Stimulated activated naive CD4-positive, alpha-beta T cell treated with Interleukin-2 at 50 U/mL for 16 hours (primary cell): Measurements from ENCODE around the gene LFNG.

ENCODE experiments used
- DNase-seq: peaks from one replicate; lab custom pipeline; 2025; lab: John Stamatoyannopoulos, UW

The LFNG gene

DNA sequence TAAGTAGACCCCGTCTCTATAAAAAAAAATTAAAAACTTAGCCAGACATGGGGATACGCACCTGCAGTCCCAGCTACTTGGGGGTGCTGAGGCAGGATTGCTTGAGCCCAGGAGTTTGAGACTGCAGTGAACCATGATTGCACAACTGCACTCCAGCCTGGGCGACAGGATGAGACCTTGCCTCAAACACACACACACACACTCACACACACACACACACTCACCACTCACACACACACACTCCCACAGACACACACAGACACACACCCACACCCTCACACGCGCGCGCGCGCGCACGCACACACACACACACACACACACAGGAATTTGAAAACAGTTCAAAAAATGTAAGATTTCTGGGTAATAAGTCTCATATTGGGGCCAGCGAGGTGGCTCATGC, 34.7 kb upstream of the LFNG start:
- no peak for DNase-seq

DNA sequence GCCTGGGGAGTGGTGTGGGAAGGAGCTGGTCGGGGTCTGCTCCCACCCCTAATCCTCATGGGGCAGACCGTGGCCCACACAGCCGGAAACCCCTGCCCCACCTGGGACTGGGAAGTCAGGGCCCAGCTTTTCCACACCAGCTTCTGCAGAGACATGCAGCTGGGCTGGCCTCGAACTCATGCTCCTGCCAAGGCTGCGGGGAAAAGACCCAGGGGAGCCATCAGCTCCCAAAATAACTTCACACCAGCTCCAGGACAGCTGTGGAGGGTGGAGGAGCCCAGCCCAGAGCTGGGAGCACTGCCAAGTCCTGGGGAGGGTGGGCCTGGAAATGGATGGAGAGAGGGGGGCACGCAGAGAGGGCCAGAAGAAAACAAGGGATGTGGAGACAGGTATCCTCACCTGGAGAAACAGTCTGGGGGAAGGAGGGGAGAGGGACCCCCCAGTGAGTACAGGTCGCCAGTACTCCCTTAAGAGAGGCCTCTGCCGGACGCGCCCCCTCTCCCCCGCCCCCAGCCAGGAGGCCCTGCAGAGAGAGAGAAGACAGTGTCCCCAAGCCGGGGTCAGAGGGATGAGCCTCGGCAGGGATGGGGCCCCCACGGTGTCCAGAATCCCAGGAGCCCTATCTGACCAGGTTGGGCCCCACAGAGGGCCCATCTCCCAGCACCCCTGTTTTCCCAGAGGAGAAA, 31.8 kb upstream of the LFNG start:
- DNase-seq: no peak

DNA sequence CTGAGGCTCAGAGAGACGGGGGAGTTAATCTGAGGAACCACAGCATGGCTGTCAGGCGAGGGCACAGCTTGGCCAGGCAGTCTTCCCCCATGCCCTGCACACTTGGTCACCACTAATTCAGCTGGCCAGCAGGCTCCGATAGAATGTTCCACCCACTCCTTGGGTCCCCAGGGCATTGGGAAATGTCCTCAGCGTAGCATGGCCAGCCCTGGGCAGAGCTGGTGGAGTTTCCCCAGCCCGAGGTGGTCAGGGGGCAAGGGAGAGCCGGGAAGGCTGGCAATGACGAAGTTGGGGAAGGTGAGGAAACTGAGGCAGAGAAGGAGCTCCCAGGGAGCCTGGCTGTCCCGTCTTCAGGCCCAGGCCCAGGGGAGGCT, 31.3 kb upstream of the LFNG start:
- DNase-seq: no peak

DNA sequence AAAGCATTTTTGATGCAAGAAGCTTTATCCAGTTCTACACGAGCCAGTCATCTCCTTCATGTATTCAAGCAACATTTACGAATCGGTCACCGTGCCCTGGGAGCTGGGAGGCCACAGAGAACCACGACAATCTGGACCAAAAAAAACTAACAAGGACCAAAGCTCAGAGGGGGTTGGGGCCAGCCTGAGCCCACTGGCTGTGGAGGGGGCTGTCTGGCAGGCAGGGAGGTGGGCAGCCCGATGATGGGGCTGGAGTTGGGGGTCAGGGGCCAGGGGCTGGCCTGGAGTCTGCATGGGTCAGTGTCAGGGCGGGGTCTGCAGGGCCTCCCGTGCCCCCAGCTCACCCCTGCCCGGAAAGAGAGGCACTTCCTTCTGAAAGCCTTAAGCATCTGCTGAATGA, 30.9 kb upstream of the LFNG start:
- DNase-seq: no peak

DNA sequence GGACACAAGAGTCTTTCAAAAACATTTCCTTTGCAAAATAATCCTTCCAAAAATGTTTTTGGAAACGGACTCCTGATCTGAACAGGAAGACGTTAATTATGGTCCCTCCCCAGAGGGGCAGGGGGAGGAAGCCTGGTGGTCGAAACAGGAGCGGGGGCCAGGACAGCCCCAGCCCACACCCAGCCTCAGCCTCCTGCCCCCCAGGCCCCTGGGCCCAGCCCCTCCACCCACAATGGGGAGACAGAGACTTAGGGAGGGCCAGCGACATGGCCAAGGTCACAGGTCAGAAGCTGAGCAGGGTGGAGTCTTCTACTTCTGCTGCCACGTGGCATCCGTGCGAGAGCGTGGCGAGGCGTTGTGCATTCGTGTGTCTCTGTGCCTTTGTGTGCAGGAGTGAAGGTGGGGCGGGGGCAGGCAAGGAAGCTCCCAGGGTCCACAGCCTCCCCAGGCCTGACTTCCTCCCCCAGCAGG, 29.4 kb upstream of the LFNG start:
- DNase-seq: no peak

DNA sequence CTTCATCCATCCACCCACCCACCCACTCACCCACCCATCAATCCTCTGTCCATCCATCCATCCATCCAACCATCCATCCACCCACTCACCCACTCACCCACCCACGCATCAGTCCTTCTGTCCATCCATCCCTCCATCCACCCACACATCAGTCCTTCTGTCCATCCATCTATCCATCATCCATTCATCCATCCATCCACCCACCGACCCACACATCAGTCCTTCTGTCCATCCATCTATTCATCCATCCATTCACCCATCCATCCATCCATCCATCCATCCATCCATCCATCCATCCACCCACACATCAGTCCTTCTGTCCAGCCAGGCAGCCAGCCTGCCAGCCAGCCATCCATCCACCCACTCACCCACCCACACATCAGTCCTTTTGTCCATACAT, 27.5 kb upstream of the LFNG start:
- no peak for DNase-seq

DNA sequence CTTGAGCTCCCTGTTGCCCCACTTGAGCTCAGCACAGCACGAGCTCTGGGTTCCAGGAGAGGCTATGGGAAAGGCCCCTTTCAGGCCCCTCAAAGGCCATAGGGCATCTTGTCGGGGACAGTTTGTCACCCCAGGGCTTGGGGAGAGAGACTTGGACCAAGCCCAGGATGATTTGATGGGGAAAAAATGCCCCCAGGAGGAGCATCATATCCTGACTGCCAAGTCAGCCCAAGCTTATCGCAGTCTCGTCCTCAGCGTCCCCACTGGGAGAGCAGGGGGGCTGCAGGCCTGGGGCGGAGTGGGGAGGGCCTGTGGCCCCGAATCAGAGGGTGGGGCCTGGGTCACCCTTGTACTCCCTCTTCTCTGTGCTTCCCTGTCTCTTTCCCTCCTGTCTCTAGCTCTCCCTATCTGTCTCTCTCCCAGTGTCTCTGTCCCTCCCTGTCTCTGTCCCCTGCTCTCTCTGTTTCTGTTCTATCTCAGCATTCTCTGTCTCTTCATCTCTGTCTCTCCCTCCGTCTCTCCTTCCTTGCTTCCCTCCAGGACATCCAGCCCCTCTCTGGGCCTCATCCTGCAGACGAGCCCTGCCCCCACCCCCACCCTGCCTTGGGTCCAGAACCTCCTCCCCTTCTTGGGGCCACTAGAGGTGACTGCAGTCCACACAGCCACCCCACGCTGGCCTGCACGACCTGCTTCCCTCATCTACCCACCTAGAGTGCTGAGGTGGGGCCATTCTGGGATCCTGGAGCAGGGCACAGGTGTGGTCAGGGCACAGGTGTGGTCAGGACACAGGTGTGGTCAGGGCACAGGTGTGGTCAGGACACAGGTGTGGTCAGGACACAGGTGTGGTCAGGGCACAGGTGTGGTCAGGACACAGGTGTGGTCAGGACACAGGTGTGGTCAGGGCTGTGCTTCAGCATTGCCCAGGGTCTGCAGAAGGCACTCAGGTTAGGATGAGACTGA, 26.1 kb upstream of the LFNG start:
- no peak for DNase-seq

DNA sequence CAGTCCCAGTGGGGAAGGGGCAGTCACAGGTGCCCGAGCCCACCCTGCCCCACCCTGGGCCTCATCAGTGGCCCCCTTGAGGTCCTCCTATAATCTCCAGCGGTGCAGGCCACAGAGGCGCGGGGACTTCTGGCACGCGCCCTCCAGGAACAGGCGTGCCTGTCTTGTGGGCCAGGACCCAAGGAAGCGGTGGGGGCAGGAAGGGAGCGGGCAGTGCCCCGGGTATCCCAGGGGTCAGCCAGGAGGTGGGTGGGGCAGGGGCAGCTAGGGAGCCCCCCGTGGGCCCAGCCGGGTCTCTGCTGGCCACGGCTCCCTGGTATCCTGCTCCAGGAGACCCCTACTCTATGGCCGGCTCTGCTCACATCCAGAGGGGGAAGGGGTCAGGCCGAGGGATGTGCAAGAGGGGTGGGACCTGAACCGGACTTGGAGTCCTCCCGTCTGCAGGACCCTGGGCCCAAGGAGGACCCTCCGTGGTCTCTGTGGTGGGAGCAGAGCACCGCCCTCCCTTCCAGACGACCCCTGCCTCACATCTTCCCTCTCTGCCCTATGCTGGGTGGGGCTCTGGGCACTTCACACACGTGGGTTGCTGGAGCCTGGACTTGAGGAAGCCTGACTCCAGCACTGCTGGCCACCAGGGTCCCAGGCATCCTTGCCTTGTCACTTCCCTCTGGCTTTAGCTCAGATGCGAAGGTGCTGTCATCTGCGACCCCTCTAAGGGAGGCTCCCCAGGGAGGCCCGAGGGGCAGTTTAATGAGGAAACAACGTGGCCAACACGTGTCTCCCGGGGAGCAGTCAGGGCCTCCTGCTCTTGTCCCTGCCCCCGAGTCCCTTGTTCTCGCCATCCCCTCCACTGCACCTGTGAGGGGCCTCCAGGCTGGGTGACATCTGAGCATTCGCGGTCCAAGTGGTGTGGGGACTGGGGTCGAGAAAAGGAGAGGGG, 25.1 kb upstream of the LFNG start:
- no peak for DNase-seq

DNA sequence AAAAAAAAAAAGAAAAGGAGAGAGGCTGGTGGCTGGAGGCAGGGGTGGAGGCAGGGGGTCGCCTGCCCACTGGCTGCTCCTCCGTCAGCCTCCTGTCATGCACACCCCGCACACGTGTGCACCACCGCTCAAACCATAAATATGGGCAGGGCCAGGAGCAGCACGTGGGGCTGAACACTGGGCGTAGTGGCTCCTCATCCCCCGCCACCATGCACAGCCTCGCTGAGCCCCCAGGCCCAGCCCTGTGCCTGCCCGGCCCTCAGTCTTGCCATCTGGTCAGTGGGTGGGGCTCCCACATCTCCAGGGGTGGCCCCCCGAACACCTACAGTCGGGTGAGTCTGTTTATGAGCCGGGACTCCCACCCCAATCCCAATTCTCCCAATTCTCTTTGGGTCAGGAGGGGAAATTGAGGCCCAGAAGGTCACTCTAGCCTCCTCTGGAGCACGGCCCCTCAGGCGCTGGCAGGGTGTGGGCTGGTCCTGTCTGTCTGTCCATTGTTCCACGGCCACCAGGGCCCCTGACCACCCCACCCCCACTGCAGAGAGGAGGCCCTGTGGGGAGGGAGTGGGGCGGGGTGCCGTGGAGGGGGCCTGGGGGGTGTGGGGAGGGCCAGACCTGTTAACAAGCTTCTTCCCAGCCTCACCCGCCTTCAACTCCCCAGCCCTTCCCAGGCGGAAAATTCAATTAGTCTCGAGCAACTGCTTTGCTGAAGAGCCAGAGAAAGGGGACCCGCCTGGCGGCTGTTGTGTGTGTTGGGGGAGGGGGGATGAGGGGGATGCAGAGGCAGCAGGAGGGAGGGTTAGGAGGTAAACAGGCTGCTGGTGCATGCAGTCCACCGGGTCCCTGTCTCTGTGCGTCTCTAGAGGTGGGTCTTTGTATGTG, 23.9 kb upstream of the LFNG start:
- no peak for DNase-seq

DNA sequence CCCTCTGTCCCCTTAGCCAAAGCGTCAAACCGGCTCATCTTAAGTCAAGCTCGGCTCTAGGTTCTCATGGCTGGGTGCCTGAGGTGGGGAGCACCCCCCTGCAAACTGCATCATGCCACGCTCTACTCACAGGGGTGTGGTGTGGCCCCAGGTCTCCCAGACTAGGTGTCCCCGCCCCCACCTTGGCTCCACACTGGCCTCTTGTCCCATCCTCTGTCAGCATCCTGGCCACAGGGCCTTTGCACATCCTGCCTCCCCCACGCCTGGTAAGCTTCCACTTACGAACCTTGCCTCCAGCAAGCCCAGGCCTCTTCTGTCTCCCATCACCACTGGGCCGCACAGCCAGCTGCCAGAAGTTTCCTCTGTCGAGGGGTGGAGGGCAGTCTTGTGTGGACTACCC, 23.2 kb upstream of the LFNG start:
- DNase-seq: no peak

DNA sequence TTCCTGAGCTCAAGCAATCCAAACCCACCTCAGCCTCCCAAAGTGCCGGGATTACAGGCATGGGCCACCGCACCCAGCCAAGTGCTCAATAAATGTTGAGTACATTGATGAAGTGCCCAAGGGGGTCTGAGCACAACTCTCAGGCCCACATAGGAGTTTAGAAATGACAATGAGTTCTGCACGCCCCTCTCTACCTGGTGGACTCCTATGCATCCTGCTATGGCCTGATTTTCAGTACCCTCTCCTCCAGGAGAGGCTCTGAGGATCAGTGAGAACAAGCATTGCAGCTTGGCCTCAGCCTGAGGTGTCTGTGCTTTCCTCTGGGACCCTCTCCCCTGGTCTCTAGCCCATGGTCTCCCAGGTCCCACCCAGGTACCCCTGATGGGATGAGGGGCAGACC, 22.5 kb upstream of the LFNG start:
- no peak for DNase-seq

DNA sequence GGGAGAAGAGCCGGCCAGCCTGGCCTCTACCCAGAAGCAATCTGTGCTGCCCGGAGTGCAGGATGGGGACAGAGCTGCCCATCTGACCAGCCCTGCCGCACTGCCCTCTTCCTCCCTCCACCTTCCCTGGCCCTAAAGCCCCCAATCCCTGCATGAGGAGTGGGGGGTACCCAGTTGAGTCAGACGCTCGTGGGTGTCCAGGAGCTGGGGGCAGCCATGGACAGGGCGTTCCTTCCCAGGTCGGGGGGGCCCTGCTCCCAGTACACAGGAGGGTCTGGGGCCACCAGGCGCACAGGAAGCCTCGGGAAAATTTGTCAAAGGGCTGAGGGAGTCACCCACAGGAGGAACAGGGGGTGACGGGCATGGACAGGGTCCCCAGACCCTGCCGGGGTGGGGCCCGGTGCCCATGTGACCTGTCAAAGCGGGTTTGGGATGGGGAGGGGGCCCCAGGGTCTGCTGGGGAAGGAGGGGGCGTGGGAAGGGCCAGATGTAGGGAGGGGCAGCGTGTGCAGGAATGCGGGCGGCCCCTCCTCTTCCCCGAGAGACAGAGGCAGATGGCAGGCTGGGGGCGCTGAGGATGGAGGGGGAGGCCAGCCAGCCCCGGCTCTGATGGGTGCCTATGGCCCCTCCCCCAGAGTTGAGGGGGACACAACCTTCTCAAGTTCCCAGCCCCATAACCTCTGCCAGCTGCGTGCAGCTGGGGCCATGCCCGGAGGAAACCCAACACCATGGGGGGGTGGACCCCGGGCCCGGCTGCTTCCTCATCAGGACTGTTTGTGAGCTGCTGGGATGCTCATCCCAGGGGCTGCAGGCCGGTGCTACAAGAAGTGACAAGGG, 21.9 kb upstream of the LFNG start:
- no peak for DNase-seq

DNA sequence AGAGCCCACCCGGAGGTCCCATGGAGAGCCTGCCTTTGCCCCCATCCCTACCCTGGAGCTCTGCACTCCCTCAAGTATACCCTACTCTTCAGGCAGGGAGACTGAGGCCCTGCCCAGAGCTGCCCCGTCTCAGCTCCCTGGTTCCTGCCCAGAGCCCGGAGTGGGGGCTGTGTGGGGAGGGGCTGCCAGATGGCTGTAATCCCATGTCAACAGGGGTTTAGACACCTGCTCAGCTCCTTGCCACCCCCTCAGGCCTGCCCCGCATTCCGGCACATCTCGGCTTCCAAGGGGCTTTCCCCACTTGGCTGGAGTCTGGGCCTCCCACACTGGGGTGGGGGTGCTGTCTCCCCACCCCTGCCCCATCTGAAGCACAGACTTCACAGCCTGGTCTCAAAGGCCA, 20.9 kb upstream of the LFNG start:
- DNase-seq: no peak

DNA sequence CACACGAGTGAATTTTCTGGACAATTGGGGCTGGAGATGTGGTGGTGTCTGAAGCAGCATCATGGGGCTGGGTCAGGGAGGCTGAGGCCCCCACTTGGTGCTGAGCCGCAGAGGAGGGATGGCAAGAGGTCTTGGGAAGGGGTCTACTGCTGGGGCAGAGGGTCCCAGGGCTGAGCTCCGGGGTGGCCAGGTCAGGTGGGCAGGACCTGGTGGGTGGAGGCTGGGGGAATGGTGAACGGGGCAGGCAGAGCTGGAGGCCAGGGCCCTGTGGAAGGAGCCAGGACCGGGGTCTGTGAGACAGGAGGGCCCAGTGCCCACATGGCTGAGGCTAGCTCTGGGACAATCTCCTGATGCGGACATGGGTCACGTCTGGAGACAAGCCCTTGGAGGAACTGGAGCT, 20.4 kb upstream of the LFNG start:
- DNase-seq: no peak

DNA sequence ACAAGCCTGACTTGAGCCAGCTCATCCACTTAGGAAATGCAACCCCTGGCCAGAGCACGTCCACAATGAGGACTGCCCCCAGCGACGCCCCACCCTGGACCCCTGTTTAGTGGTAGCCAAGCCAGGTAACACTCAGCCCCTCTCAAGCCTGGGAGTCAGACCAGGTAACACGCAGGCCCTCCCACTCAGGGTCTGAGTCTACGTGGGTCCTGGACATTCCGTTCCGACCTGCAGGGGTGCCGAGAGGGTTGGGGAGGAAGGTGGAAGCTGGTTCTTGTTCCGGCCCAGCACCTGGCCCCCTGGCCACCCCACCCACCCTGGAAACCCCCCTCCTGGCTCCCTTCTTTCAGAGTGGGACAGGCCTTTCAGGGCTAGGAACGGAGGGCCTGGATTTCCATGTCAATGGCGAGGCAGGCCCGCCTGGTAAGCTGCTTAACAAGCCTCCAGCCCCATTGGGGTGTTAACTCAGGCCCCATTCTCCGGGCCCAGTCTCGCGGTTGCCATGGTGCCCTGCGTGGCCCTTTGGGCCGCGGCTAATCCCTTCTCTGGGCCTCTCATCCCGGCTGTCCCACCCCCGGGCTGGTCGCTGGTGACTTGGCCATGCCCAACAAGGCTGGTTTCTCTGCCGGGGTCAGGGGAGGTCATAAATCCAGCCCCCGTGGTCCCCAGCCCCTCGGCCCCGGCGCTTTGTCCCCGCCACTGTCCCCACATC, 19.7 kb upstream of the LFNG start:
- DNase-seq: no peak

DNA sequence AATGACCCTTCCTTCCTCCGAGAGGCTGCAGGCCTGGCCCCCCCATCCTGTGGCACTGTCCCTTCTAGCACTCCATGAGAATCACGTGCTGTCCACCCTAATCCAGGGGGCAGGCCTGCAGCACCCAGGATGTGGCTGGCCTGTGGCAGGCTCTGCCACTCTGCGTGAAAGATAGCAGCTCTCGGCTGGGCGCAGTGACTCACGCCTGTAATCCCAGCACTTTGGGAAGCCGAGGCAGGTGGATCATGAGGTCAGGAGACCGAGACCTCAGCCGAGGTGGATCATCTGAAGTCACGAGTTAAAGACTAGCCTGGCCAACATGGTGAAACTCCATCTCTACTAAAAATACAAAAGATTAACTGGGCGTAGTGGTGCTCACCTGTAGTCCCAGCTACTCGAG, 18.9 kb upstream of the LFNG start:
- no peak for DNase-seq

DNA sequence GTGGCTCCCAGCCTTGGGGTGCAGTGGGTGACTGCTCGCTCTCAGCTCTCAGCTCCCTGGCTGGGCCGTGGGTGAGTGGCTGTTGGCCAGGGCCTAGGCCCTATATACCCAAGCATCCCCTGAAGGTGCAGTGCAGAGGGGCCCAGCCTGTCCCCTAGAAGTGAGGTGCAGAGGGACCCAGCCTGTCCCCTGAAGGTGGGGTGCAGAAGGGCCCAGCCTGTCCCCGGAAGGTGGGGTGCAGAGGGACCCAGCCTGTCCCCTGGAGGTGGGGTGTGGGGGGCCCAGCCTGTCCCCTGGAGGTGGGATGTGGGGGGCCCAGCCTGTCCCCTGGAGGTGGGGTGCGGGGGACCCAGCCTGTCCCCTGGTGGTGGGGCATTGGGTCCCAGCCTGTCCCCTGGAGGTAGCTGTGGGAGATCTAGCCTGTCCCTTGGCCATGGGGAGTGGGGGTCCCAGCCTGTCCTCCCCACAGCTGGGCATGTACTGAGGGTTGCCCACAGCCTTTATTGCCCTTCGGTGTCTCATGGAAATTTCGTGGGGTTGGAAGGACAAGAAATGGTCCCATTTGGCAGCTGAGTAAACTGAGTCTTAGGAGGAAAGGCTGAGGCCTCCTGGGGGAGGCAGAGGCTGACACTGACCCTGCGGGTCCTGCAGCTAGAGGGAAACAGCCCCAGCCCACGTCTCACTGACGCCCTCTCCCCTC, 17.5 kb upstream of the LFNG start:
- DNase-seq: no peak

DNA sequence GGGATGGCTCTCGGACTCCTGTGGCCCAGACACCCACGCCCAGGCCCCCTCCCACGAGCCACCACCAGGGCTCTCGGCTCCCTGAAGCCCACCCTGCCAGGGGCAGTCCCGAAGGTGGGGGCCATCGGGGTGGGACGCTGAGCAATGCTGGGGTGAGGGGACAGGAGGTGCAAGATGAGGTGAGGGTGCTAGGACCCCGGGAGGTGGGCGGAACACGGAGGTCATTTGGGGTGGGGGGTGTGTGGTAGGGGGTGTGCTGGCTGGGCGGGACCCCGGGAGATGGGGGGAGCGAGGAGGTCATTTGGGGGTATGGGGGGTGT, 17.0 kb upstream of the LFNG start:
- no peak for DNase-seq
